SK-N-SH treated with all-trans-retinoic acid at 6 μM for 48 hours (cell line): ENCODE measurements around the gene URM1.

Experiments
- ATAC-seq: fragments of 200-7000 bp; cut with Tn5 transposase; 3 replicates; pipeline ENCODE4 v1.9.1; 2020; ENCODE audit warnings: mild to moderate bottlenecking, moderate library complexity
- ARNTL ChIP-seq: fragments of 450-650 bp; formaldehyde crosslinking; IDR thresholded peaks from 2 replicates; pipeline ENCODE4 v1.5.0; 2020; ENCODE audit warnings: low read depth, mild to moderate bottlenecking, moderate library complexity, borderline replicate concordance
- BACH2 ChIP-seq: fragments of 250-450 bp; sonication (Bioruptor Pico); IDR thresholded peaks from 2 replicates; pipeline ENCODE4 v1.9.0; 2021; ENCODE audit warnings: mild to moderate bottlenecking, borderline replicate concordance
- CSDC2 ChIP-seq: fragments of 250-450 bp; sonication (Bioruptor Pico); IDR thresholded peaks from 2 replicates; pipeline ENCODE4 v1.5.0; 2020; ENCODE audit warnings: mild to moderate bottlenecking, moderate library complexity
- ESRRG ChIP-seq: fragments of 250-450 bp; sonication (Bioruptor Pico); IDR thresholded peaks from 2 replicates; pipeline ENCODE4 v1.6.1; 2021; ENCODE audit warnings: mild to moderate bottlenecking
- GLIS3 ChIP-seq: fragments of 250-450 bp; sonication (Bioruptor Pico); IDR thresholded peaks from 2 replicates; pipeline ENCODE4 v1.5.0; 2020; ENCODE audit warnings: mild to moderate bottlenecking, moderate library complexity
- ISL1 ChIP-seq: fragments of 250-450 bp; sonication (Bioruptor Pico); IDR thresholded peaks from 2 replicates; pipeline ENCODE4 v2.1.2; 2022; ENCODE audit warnings: mild to moderate bottlenecking, moderate library complexity
- POU6F1 ChIP-seq: fragments of 250-450 bp; sonication (Bioruptor Pico); IDR thresholded peaks from 2 replicates; pipeline ENCODE4 v1.8.0; 2021; ENCODE audit warnings: low read depth, mild to moderate bottlenecking, moderate library complexity, borderline replicate concordance
- PPARA ChIP-seq: fragments of 250-450 bp; sonication (Bioruptor Pico); IDR thresholded peaks from 2 replicates; pipeline ENCODE4 v1.5.0; 2020; ENCODE audit warnings: mild to moderate bottlenecking, borderline replicate concordance
- RARB ChIP-seq: fragments of 250-450 bp; sonication (Bioruptor Pico); IDR thresholded peaks from 2 replicates; pipeline ENCODE4 v1.8.0; 2021; ENCODE audit warnings: mild to moderate bottlenecking, moderate library complexity
- SNAI2 ChIP-seq: fragments of 250-450 bp; sonication (Bioruptor Pico); IDR thresholded peaks from 2 replicates; pipeline ENCODE4 v1.5.0; 2020; ENCODE audit warnings: mild to moderate bottlenecking, moderate library complexity
- TCF4 ChIP-seq: fragments of 250-450 bp; sonication (Bioruptor Pico); IDR thresholded peaks from 2 replicates; pipeline ENCODE4 v1.8.0; 2021; ENCODE audit warnings: mild to moderate bottlenecking, moderate library complexity, borderline replicate concordance
- TOX ChIP-seq: fragments of 250-450 bp; sonication (Bioruptor Pico); IDR thresholded peaks from 2 replicates; pipeline ENCODE4 v1.8.0; 2021; ENCODE audit warnings: mild to moderate bottlenecking, moderate library complexity, borderline replicate concordance
- ZC3H10 ChIP-seq: fragments of 250-450 bp; sonication (Bioruptor Pico); IDR thresholded peaks from 2 replicates; pipeline ENCODE4 v1.5.1; 2021; ENCODE audit warnings: mild to moderate bottlenecking, moderate library complexity
- ZFP3 ChIP-seq: fragments of 250-450 bp; sonication (Bioruptor Pico); IDR thresholded peaks from 2 replicates; pipeline ENCODE4 v1.5.0; 2020; ENCODE audit warnings: mild to moderate bottlenecking, moderate library complexity
- ZFP30 ChIP-seq: fragments of 450-650 bp; formaldehyde crosslinking; IDR thresholded peaks from 2 replicates; pipeline ENCODE4 v1.5.0; 2022; ENCODE audit warnings: mild to moderate bottlenecking, moderate library complexity
- ZNF565 ChIP-seq: fragments of 450-650 bp; formaldehyde crosslinking; conservative IDR thresholded peaks from 2 replicates; pipeline ENCODE4 v1.5.0; 2020; ENCODE audit warnings: low read depth, mild to moderate bottlenecking, moderate library complexity
- ZNF70 ChIP-seq: fragments of 450-650 bp; formaldehyde crosslinking; IDR thresholded peaks from 2 replicates; pipeline ENCODE4 v1.5.0; 2020; ENCODE audit warnings: mild to moderate bottlenecking, moderate library complexity
- ZNF8 ChIP-seq: fragments of 450-650 bp; formaldehyde crosslinking; IDR thresholded peaks from 2 replicates; pipeline ENCODE4 v1.5.0; 2020; ENCODE audit warnings: mild to moderate bottlenecking, moderate library complexity
- TF ChIP-seq, protein P1 (sequence below): fragments of 250-450 bp; sonication (Bioruptor Pico); IDR thresholded peaks from 2 replicates; pipeline ENCODE4 v1.8.0; 2020; ENCODE audit warnings: mild to moderate bottlenecking, moderate library complexity, borderline replicate concordance
- TF ChIP-seq, protein P2 (sequence below): fragments of 250-450 bp; sonication (Bioruptor Pico); IDR thresholded peaks from 2 replicates; pipeline ENCODE4 v1.5.1; 2021; ENCODE audit warnings: mild to moderate bottlenecking, moderate library complexity
- TF ChIP-seq, protein P3 (sequence below): fragments of 250-450 bp; sonication (Bioruptor Pico); IDR thresholded peaks from 2 replicates; pipeline ENCODE4 v1.5.0; 2020; ENCODE audit warnings: mild to moderate bottlenecking, moderate library complexity

Gene URM1

GRCh38 chr9:128389395-128390149 is 18.4 kb downstream of the URM1 start:
- TF ChIP-seq, protein P1, sequence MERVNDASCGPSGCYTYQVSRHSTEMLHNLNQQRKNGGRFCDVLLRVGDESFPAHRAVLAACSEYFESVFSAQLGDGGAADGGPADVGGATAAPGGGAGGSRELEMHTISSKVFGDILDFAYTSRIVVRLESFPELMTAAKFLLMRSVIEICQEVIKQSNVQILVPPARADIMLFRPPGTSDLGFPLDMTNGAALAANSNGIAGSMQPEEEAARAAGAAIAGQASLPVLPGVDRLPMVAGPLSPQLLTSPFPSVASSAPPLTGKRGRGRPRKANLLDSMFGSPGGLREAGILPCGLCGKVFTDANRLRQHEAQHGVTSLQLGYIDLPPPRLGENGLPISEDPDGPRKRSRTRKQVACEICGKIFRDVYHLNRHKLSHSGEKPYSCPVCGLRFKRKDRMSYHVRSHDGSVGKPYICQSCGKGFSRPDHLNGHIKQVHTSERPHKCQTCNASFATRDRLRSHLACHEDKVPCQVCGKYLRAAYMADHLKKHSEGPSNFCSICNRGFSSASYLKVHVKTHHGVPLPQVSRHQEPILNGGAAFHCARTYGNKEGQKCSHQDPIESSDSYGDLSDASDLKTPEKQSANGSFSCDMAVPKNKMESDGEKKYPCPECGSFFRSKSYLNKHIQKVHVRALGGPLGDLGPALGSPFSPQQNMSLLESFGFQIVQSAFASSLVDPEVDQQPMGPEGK (CRISPR knock-in tag), result no peak
- TF ChIP-seq PPARA (CRISPR knock-in tag) (no peak), ESRRG (CRISPR knock-in tag) (no peak), GLIS3 (no peak), RARB (no peak), ZNF70 (CRISPR knock-in tag) (no peak), ZFP3 (CRISPR knock-in tag) (no peak), BACH2 (no peak), CSDC2 (no peak), ZNF8 (CRISPR knock-in tag) (no peak), ARNTL (CRISPR knock-in tag) (no peak), ISL1 (CRISPR knock-in tag) (no peak), ZFP30 (no peak), TOX (CRISPR knock-in tag) (no peak)
- TF ChIP-seq, protein P2, sequence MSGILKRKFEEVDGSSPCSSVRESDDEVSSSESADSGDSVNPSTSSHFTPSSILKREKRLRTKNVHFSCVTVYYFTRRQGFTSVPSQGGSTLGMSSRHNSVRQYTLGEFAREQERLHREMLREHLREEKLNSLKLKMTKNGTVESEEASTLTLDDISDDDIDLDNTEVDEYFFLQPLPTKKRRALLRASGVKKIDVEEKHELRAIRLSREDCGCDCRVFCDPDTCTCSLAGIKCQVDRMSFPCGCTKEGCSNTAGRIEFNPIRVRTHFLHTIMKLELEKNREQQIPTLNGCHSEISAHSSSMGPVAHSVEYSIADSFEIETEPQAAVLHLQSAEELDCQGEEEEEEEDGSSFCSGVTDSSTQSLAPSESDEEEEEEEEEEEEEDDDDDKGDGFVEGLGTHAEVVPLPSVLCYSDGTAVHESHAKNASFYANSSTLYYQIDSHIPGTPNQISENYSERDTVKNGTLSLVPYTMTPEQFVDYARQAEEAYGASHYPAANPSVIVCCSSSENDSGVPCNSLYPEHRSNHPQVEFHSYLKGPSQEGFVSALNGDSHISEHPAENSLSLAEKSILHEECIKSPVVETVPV, result no peak
- ATAC-seq, result no peak

DNA sequence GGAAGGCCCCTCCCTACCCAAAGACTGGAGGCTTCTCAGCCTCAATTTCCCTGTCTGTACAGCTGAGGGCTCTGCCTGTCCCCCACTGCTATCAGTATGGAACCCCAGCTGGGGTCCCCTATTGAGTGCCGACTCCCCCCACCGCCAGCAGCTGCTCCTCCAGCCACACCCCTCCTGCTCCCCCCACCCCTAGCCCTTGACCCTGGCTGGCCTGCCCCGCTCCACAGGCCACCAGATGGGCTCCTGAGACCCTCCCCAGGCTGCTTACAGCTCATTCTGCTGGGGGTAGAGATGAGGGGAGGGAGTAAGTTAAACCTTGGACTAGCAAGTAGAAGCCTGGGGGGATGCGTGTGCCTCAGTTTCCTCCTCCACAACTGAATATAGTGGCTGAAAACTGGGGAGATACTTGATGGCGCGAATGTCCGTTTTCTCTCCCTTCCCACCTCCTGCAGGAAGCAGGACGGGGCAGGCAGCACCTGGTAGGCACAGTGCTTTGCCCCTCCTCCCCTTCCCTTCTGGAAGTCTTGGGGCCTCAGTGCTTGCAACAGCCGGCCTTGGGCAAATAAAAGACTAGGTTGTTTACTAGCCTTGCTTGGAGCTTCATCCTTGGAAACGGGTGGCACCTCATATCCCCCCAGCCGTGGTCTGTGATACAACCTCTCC is 19.1 kb downstream of the URM1 start:
- ATAC-seq, result no peak
- TF ChIP-seq SNAI2 (CRISPR knock-in tag), result no peak
- no peak for TF ChIP-seq ZNF70 (CRISPR knock-in tag)
- TF ChIP-seq, protein P3, sequence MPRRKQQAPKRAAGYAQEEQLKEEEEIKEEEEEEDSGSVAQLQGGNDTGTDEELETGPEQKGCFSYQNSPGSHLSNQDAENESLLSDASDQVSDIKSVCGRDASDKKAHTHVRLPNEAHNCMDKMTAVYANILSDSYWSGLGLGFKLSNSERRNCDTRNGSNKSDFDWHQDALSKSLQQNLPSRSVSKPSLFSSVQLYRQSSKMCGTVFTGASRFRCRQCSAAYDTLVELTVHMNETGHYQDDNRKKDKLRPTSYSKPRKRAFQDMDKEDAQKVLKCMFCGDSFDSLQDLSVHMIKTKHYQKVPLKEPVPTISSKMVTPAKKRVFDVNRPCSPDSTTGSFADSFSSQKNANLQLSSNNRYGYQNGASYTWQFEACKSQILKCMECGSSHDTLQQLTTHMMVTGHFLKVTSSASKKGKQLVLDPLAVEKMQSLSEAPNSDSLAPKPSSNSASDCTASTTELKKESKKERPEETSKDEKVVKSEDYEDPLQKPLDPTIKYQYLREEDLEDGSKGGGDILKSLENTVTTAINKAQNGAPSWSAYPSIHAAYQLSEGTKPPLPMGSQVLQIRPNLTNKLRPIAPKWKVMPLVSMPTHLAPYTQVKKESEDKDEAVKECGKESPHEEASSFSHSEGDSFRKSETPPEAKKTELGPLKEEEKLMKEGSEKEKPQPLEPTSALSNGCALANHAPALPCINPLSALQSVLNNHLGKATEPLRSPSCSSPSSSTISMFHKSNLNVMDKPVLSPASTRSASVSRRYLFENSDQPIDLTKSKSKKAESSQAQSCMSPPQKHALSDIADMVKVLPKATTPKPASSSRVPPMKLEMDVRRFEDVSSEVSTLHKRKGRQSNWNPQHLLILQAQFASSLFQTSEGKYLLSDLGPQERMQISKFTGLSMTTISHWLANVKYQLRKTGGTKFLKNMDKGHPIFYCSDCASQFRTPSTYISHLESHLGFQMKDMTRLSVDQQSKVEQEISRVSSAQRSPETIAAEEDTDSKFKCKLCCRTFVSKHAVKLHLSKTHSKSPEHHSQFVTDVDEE (CRISPR knock-in tag), result no peak
- TF ChIP-seq ZC3H10 (CRISPR knock-in tag), result no peak
- TF ChIP-seq GLIS3, result no peak

GRCh38 chr9:128390813-128391711 is 19.9 kb downstream of the URM1 start:
- no peak for ATAC-seq
- TF ChIP-seq, protein P1 (CRISPR knock-in tag), result no peak
- TF ChIP-seq SNAI2 (CRISPR knock-in tag), result no peak
- TF ChIP-seq RARB, result no peak
- no peak for TF ChIP-seq ZNF565
- no peak for TF ChIP-seq TOX (CRISPR knock-in tag)
- TF ChIP-seq ZFP3 (CRISPR knock-in tag), result no peak
- TF ChIP-seq PPARA (CRISPR knock-in tag), result no peak
- TF ChIP-seq ARNTL (CRISPR knock-in tag), result no peak
- TF ChIP-seq ZNF8 (CRISPR knock-in tag), result no peak
- TF ChIP-seq CSDC2, result no peak
- TF ChIP-seq POU6F1 (CRISPR knock-in tag), result no peak
- TF ChIP-seq TCF4 (CRISPR knock-in tag), result no peak
- no peak for TF ChIP-seq ZNF70 (CRISPR knock-in tag)
- TF ChIP-seq, protein P3 (CRISPR knock-in tag), result no peak
